Skeletal muscle satellite cell (primary cell): Measurements from ENCODE around the gene RPL32.

Experiments used
- H3K27me3 ChIP-seq: 2 replicates; pipeline ENCODE4 v1.7.0; 2013; ENCODE audit warnings: low read length; ENCODE audit not compliant: control insufficient read depth, insufficient read depth
- H3K36me3 ChIP-seq: 2 replicates; pipeline ENCODE4 v1.7.0; 2013; ENCODE audit warnings: mild to moderate bottlenecking, control low read depth, low read length; ENCODE audit not compliant: insufficient read depth
- H3K4me1 ChIP-seq: 2 replicates; pipeline ENCODE4 v1.7.0; 2013; ENCODE audit warnings: low read length; ENCODE audit not compliant: control insufficient read depth, insufficient read depth
- H3K4me2 ChIP-seq: 2 replicates; pipeline ENCODE4 v1.7.0; 2013; ENCODE audit warnings: mild to moderate bottlenecking, low read length
- H3K4me3 ChIP-seq: 2 replicates; pipeline ENCODE4 v1.7.0; 2013; ENCODE audit warnings: low read length
- H3K9ac ChIP-seq: 2 replicates; pipeline ENCODE4 v1.7.0; 2013; ENCODE audit warnings: mild to moderate bottlenecking, low read depth, low read length, moderate library complexity
- H3K9me3 ChIP-seq: replicated peaks from 2 replicates; pipeline ENCODE4 v1.7.0; 2013; ENCODE audit warnings: mild to moderate bottlenecking, control low read depth, low read length

RPL32 gene

DNA sequence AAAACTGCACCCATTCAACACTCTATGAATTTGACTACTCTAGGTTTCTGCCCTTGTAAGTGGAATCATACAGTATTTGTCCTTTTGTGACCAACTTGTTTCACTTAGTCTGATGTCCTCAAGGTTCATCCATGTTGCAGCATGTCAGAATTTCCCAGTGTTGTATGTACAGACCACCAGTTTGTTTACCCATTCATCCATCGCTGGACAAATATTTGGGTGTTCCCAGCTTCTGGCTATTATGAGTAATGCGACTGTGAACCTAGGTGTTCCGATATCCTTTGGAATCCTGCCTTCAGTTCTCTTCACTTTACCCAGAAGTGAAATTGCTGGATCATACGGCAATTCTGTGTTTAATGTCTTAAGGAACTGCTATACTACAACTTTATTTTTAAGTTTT is 12.6 kb downstream of the RPL32 start:
- Histone ChIP-seq H3K4me2 (no peak overlapping the region), H3K9ac (no peak overlapping the region), H3K27me3 (no peaks in the 10 kb centered on the region), H3K36me3 (peaks cover 28% of the 10 kb centered on the region), H3K4me3 (no peak overlapping the region), H3K4me1 (peaks cover 3% of the 10 kb centered on the region), H3K9me3 (no peaks in the 10 kb centered on the region)

DNA sequence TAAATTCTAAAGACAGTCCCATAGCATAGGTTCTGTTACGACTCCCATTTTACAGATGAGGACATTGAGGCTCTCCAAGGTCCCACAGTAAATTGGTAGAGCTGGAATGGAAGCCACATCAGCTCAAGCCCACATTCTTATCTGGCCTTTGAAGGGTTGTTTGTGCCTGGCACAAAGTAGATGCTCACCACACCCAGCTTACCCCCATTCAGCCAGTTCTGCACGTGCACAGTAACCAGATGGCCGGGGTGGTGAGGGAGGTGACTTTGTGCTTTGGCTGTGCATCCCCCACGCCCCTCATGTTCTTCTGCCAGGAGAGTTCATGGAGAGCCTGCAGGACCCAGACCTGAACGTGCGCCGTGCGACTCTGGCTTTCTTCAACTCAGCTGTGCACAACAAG is 16.2 kb downstream of the RPL32 start:
- peaks cover 3% of the 10 kb centered on the region for H3K4me1 ChIP-seq
- H3K9me3 ChIP-seq, result no peaks in the 10 kb centered on the region
- H3K4me3 ChIP-seq, result no peak overlapping the region
- no peaks in the 10 kb centered on the region for H3K27me3 ChIP-seq
- H3K4me2 ChIP-seq, result no peak overlapping the region
- H3K9ac ChIP-seq, result no peak overlapping the region
- H3K36me3 ChIP-seq, result no peaks in the 10 kb centered on the region

GRCh38 chr3:12824299-12824698 is 17.1 kb downstream of the RPL32 start:
- H3K4me3 ChIP-seq, result no peak overlapping the region
- no peak overlapping the region for H3K4me2 ChIP-seq
- no peaks in the 10 kb centered on the region for H3K36me3 ChIP-seq
- H3K27me3 ChIP-seq, result no peaks in the 10 kb centered on the region
- H3K9me3 ChIP-seq, result no peaks in the 10 kb centered on the region
- H3K9ac ChIP-seq, result no peak overlapping the region
- H3K4me1 ChIP-seq, result no peaks in the 10 kb centered on the region

- Histone ChIP-seq H3K27me3 (peaks cover 8% of the 10 kb centered on the region), H3K36me3 (no peaks in the 10 kb centered on the region), H3K4me2 (no peak overlapping the region), H3K9ac (no peak overlapping the region), H3K4me3 (no peak overlapping the region), H3K4me1 (no peaks in the 10 kb centered on the region), H3K9me3 (no peaks in the 10 kb centered on the region)
Observed at GRCh38 chr3:12822725-12823373, 18.5 kb downstream of the RPL32 start.

DNA sequence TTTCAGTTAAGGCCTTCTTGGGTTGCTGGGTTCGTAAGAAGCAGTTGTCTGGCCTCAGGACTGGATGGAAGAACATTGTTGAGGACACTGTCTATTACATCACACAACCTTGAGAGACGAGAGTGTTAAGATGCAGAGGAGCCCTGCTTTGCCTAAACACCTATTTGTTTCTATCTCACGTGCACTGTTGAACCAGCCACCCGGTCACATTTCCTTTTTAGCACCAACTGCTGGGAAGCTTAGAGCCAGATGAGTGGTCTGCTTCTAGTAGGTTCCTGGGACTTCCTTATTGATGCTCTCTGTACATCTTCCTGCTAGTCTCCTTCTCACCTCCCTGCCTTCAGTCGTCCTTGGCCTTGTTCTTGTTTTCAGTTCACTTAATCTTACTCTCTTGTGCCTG is 22.6 kb downstream of the RPL32 start:
- peaks cover 8% of the 10 kb centered on the region for H3K27me3 ChIP-seq
- H3K36me3 ChIP-seq, result no peaks in the 10 kb centered on the region
- no peaks in the 10 kb centered on the region for H3K4me1 ChIP-seq
- no peak overlapping the region for H3K4me2 ChIP-seq
- H3K9me3 ChIP-seq, result no peaks in the 10 kb centered on the region
- H3K4me3 ChIP-seq, result no peak overlapping the region
- no peak overlapping the region for H3K9ac ChIP-seq

DNA sequence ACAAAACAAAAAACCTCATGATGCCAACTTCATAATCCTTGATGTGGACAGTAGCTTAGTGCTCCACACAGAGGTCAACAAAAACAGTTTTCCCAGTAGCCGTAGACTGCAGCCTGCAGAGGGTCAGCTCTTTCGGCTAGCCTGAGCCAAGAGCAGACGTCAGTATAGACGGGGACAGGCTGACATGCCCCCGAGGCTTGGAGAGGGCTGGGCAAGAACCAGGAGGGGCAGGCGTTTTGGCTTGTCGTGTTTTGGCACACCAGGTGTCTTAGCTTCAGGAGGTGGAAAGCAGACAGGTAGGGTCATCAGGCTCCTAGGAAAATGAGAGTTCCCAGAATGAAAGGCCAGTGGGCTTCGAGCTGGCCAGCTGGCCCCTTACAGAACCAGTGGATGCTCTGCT is 23.1 kb downstream of the RPL32 start:
- peaks cover 8% of the 10 kb centered on the region for H3K27me3 ChIP-seq
- H3K9ac ChIP-seq, result no peak overlapping the region
- H3K36me3 ChIP-seq, result no peaks in the 10 kb centered on the region
- H3K4me3 ChIP-seq, result no peak overlapping the region
- no peaks in the 10 kb centered on the region for H3K4me1 ChIP-seq
- H3K9me3 ChIP-seq, result no peaks in the 10 kb centered on the region
- H3K4me2 ChIP-seq, result no peak overlapping the region

DNA sequence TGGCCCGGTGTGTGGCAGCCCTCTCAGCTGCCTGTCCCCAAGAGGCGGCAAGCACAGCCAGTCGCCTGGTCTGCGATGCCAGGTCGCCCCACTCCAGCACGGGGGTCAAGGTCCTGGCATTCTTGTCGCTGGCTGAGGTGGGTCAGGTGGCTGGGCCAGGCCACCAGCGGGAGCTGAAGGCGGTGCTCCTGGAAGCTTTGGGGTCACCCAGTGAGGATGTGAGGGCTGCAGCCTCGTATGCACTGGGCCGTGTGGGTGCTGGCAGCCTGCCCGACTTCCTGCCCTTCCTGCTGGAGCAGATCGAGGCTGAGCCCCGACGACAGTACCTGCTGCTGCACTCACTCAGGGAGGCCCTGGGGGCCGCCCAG is 24.0 kb downstream of the RPL32 start:
- Histone ChIP-seq H3K9ac (no peak overlapping the region), H3K27me3 (peaks cover 8% of the 10 kb centered on the region)

DNA sequence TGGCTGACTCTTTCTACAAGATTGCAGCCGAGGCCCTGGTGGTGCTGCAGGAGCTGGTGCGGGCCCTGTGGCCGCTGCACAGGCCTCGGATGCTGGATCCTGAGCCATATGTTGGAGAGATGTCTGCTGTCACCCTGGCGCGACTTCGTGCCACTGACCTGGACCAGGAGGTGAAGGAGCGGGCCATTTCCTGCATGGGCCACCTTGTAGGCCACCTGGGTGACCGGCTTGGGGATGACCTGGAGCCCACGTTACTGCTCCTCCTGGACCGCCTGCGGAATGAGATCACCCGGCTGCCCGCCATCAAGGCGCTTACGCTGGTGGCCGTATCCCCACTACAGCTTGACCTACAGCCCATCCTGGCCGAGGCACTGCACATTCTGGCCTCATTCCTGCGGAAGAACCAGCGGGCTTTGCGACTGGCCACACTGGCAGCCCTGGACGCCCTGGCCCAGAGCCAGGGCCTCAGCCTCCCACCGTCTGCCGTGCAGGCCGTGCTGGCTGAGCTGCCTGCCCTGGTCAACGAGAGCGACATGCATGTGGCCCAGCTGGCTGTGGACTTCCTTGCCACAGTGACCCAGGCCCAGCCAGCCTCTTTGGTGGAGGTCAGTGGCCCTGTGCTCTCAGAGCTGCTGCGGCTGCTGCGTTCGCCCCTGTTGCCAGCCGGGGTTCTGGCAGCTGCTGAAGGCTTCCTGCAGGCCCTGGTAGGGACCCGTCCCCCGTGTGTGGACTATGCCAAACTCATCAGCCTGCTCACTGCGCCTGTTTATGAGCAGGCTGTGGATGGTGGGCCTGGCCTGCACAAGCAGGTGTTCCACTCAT is 24.6 kb downstream of the RPL32 start:
- H3K9me3 ChIP-seq, result no peaks in the 10 kb centered on the region
- H3K27me3 ChIP-seq, result peaks cover 8% of the 10 kb centered on the region
- no peaks in the 10 kb centered on the region for H3K4me1 ChIP-seq
- no peaks in the 10 kb centered on the region for H3K36me3 ChIP-seq
- no peak overlapping the region for H3K9ac ChIP-seq
- no peak overlapping the region for H3K4me2 ChIP-seq
- H3K4me3 ChIP-seq, result no peak overlapping the region

More for the DNA sequence above, 24.0 kb downstream of the RPL32 start:
- no peaks in the 10 kb centered on the region for H3K9me3 ChIP-seq
- H3K4me2 ChIP-seq, result no peak overlapping the region
- H3K4me3 ChIP-seq, result no peak overlapping the region
- no peaks in the 10 kb centered on the region for H3K36me3 ChIP-seq
- no peaks in the 10 kb centered on the region for H3K4me1 ChIP-seq

DNA sequence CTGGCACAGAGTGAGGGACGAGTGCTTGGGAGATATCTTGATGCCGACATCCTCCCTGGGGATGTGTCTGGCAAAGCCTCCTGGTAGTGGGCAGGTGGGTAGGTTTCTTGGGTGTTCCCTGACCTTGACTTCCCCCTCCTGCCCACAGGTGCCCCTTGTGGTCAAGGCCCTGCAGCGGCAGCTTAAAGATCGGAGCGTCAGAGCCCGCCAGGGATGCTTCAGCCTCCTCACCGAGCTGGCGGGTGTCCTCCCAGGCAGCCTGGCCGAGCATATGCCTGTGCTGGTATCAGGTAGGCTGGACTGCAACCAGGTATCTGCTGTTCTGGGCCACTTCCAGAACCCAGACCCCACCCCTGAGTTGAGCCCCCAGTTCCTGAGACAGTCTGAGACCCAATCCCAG is 25.6 kb downstream of the RPL32 start:
- H3K4me2 ChIP-seq, result no peak overlapping the region
- H3K9ac ChIP-seq, result no peak overlapping the region
- H3K36me3 ChIP-seq, result no peaks in the 10 kb centered on the region
- H3K4me3 ChIP-seq, result no peak overlapping the region
- peaks cover under 1% of the 10 kb centered on the region for H3K4me1 ChIP-seq
- no peaks in the 10 kb centered on the region for H3K9me3 ChIP-seq
- peaks cover 8% of the 10 kb centered on the region for H3K27me3 ChIP-seq

DNA sequence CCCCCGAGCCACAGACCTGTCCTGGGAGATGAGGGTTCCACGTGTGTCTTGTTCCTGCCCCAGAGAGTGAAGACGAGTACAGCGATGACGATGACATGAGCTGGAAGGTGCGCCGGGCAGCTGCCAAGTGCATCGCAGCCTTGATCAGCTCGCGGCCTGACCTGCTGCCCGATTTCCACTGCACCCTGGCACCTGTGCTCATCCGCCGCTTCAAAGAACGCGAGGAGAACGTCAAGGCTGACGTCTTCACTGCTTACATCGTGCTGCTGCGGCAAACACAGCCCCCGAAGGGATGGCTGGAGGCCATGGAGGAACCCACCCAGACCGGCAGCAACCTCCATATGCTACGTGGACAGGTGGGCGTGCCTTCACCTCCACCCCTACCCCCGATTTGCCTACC is 26.3 kb downstream of the RPL32 start:
- Histone ChIP-seq H3K4me1 (peaks cover 4% of the 10 kb centered on the region), H3K36me3 (no peaks in the 10 kb centered on the region), H3K4me3 (no peak overlapping the region), H3K4me2 (no peak overlapping the region), H3K9ac (no peak overlapping the region), H3K27me3 (peaks cover 8% of the 10 kb centered on the region), H3K9me3 (no peaks in the 10 kb centered on the region)

DNA sequence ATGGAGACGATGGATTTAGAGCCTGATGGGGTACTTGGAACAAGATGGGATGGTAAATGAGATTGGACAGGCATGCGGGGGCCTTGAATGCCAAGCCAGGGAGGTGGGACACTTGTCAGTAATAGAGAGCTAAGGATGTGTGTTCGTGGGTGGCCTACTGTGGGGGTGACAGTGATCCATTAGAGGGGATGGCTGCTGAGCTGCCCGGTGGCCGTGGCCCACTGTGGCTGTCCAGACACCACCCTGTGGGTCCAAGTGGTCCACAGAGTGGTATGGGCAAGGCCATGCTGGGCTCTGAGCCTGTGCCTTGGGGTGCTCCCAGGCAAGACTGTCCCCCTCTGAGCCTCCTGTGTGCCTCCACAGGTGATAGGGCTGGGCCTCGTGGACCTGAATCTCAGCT is 27.4 kb downstream of the RPL32 start:
- Histone ChIP-seq H3K4me3 (no peak overlapping the region), H3K9ac (no peak overlapping the region), H3K4me1 (peaks cover 8% of the 10 kb centered on the region), H3K4me2 (no peak overlapping the region), H3K9me3 (no peaks in the 10 kb centered on the region), H3K27me3 (peaks cover 8% of the 10 kb centered on the region), H3K36me3 (no peaks in the 10 kb centered on the region)

DNA sequence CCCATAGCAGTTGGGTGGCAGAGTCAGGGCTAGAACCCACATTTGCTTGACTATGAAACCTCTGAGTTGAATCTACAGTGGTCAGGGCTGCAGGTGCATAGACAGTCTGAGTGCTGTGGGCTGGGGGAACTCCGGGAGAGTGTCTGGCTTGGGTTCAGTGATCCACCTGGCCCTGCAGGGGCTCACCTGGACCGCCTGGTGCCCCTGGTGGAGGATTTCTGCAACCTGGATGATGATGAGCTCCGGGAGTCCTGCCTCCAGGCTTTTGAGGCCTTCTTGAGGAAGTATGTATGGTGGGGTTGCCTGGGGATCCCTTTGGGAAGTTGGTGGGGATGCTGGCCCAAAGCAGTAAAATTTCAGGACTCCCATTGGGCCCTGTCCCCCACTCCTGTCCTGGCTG is 28.6 kb downstream of the RPL32 start:
- no peaks in the 10 kb centered on the region for H3K27me3 ChIP-seq
- H3K9me3 ChIP-seq, result no peaks in the 10 kb centered on the region
- no peak overlapping the region for H3K4me3 ChIP-seq
- peaks cover 8% of the 10 kb centered on the region for H3K4me1 ChIP-seq
- H3K4me2 ChIP-seq, result no peak overlapping the region
- no peaks in the 10 kb centered on the region for H3K36me3 ChIP-seq
- H3K9ac ChIP-seq, result no peak overlapping the region
